ENCODE measurements around the gene CCDC169. TPM values are rescaled to one million over a fixed set of nuclear protein-coding genes. Genes with fewer than 3 reads are reported as not detected.

Gene CCDC169
- total and polyA plus RNA-seq, 4 donors: 3.4 to 5.4 (median 4.7) TPM

DNA sequence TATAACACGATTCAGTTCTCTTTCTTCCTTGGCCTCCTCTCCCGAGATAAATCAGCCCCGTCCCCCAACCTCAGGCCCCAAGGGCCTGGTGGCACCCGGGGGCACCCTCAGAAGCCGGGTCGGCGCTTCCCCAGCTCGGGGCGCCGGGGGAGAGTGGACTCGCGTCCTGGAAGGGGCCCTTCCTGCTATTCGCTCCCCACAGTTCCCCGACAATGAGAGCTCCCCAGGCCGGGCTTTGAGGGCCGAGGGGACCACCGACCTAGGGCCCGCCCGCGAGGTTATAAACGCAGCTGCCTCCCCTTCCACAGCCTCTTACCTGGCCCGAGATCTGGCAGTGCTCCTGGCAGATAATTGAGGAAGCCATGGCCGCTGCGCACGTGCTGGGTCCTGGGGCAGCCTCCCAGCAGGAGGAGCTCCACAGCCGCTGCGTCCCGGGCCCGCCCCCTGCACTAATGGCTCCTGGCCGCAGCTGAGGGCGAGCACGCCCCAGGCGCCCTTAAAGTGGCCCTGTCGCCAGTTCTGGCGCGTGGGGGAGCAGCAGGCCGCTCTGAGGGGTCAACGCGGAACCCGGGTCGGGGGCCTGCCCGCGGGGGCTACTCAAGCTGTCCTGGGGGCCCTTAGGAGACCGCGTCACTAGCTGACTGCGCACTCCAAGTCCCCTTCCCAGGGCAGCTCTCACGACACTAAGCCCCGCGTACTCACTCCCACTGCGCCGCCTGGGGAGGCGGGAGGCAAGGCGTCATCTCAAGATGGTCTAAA is 83.3 kb downstream of the CCDC169 start, which contains the start of gene SOHLH2:
Gene SOHLH2, minus strand, starts transcription at position 394 of the 759 bp plus-strand sequence. Its CDS starts 30 bp downstream, at position 364.
- no peaks in the 10 kb centered on the region for H3K9me3 ChIP-seq (ENCODE audit: control insufficient read depth, insufficient read depth, low read length)
- H3K27me3 ChIP-seq (ENCODE audit: control insufficient read depth, insufficient read depth, low read length): no peaks in the 10 kb centered on the region
- H3K36me3 ChIP-seq (ENCODE audit: control insufficient read depth, insufficient read depth, low read length): no peaks in the 10 kb centered on the region
- no peak for DNase-seq (ENCODE audit: low read depth in 4 of 6, low spot score in 6 of 6)
- no peak within 1 kb of the TSS for H3K27ac ChIP-seq (ENCODE audit: low read depth, low read length)
- no peak within 1 kb of the TSS for H3K4me3 ChIP-seq (ENCODE audit: low read depth, low read length)
- H3K4me1 ChIP-seq (ENCODE audit: control insufficient read depth, insufficient read depth, low read length): no peaks in the 10 kb centered on the region
- 97% methylated on average over 51 of the region's 53 CpGs for WGBS (ENCODE audit: insufficient coverage)

DNA sequence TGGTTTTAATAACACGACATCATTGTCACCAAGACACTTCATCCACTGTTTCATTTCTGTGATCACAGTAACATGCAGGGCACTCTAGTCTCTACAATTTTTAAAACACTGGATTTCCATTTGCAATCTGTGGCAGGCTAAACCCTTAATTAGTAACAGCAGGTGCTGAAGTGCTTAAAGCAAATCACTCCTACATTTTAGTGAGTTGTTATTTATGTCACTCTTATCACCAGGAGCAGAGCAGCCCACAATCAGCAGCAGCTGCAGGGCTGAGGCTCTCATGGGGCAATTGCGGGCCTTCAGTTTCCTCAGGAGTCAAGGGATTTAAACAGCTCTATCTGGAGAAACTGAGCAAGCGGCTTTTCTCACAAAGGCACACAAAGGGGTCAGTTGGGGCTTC is 84.8 kb downstream of the CCDC169 start:
- no peaks in the 10 kb centered on the region for H3K4me1 ChIP-seq (ENCODE audit: control insufficient read depth, insufficient read depth, low read length)
- WGBS (ENCODE audit: insufficient coverage): 17% methylated on average over 1 of the region's 3 CpGs
- H3K27ac ChIP-seq (ENCODE audit: low read depth, low read length): no peak overlapping the region
- no peaks in the 10 kb centered on the region for H3K9me3 ChIP-seq (ENCODE audit: control insufficient read depth, insufficient read depth, low read length)
- no peak overlapping the region for H3K4me3 ChIP-seq (ENCODE audit: low read depth, low read length)
- H3K27me3 ChIP-seq (ENCODE audit: control insufficient read depth, insufficient read depth, low read length): no peaks in the 10 kb centered on the region
- peak in 2 of 6 donors; percentile 9 to 77 for DNase-seq (ENCODE audit: low read depth in 4 of 6, low spot score in 6 of 6)
- H3K36me3 ChIP-seq (ENCODE audit: control insufficient read depth, insufficient read depth, low read length): no peaks in the 10 kb centered on the region

DNA sequence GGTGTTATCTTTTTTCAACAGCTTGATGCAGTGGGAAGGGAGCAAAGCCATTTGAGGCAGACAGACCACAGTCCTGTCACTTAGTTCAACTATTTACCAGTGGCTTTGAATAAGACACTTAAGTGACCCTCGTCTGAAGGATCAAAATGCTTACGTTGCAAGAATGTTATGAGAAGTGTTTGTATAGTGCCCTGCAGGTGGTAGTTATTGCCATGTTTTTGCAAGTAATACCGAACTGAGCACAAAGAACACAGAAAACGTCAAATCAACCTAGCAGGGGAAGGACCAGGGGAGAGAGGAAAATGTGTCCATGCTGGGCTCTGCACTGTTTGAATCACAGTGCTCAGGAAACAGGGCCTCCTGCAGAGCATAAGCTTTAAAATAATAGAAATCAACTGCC is 86.0 kb downstream of the CCDC169 start:
- Histone ChIP-seq H3K9me3 (ENCODE audit: control insufficient read depth, insufficient read depth, low read length) (no peaks in the 10 kb centered on the region), H3K4me3 (ENCODE audit: low read depth, low read length) (no peak overlapping the region), H3K27me3 (ENCODE audit: control insufficient read depth, insufficient read depth, low read length) (no peaks in the 10 kb centered on the region), H3K36me3 (ENCODE audit: control insufficient read depth, insufficient read depth, low read length) (no peaks in the 10 kb centered on the region), H3K4me1 (ENCODE audit: control insufficient read depth, insufficient read depth, low read length) (no peaks in the 10 kb centered on the region), H3K27ac (ENCODE audit: low read depth, low read length) (no peak overlapping the region)
- WGBS (ENCODE audit: insufficient coverage): no CpG with 5 or more reads among the region's 4 CpGs
- DNase-seq (ENCODE audit: low read depth in 4 of 6, low spot score in 6 of 6): peak in 2 of 6 donors; percentile 18 to 49

DNA sequence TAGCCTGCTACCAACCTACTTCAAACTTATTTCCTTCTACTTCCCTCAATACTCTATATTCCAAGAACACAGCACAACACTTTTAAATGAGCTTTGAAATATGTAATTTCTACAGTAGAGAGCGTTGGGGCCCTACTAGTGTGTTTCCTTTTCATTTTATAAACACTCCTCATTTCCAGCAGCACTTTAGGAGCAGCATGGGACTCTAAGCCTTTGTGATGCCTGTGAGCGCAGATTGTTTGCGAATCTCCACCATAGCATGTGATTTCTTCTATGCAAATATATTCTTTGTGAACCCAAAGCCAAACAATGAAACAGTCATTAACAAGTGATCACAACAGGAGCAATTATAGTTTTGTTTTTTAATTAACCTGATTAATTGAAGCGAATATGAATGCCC is 86.9 kb downstream of the CCDC169 start:
- WGBS (ENCODE audit: insufficient coverage): 50% methylated on average over 1 of the region's 4 CpGs
- Histone ChIP-seq H3K36me3 (ENCODE audit: control insufficient read depth, insufficient read depth, low read length) (no peaks in the 10 kb centered on the region), H3K27ac (ENCODE audit: low read depth, low read length) (no peak overlapping the region), H3K27me3 (ENCODE audit: control insufficient read depth, insufficient read depth, low read length) (no peaks in the 10 kb centered on the region), H3K4me1 (ENCODE audit: control insufficient read depth, insufficient read depth, low read length) (no peaks in the 10 kb centered on the region), H3K9me3 (ENCODE audit: control insufficient read depth, insufficient read depth, low read length) (no peaks in the 10 kb centered on the region), H3K4me3 (ENCODE audit: low read depth, low read length) (no peak overlapping the region)
- peak in 1 of 6 donors; percentile 71 for DNase-seq (ENCODE audit: low read depth in 4 of 6, low spot score in 6 of 6)

DNA sequence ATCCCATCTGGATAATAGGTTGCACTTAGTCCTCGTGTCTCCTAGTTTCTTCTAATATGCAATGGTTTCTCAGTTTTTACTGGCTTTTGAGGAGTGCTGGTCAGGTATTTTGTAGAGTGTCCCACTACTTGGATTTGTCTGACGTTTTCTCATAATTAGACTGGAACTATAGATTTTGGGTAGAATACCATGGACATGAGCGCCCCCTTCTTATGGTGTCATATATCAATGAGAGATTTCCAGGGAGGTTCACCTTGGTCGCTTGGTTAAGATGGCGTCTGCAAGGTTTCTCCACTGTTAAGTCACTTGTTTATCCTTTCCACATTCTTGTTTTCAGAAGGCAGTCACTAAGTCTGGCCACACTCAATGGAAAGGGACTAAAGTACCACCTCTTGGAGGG is 89.9 kb downstream of the CCDC169 start:
- H3K4me1 ChIP-seq (ENCODE audit: control insufficient read depth, insufficient read depth, low read length): no peaks in the 10 kb centered on the region
- no peaks in the 10 kb centered on the region for H3K9me3 ChIP-seq (ENCODE audit: control insufficient read depth, insufficient read depth, low read length)
- H3K4me3 ChIP-seq (ENCODE audit: low read depth, low read length): no peak overlapping the region
- WGBS (ENCODE audit: insufficient coverage): 94% methylated on average over 3 of the region's 5 CpGs
- H3K27ac ChIP-seq (ENCODE audit: low read depth, low read length): no peak overlapping the region
- DNase-seq (ENCODE audit: low read depth in 4 of 6, low spot score in 6 of 6): no peak
- no peaks in the 10 kb centered on the region for H3K36me3 ChIP-seq (ENCODE audit: control insufficient read depth, insufficient read depth, low read length)
- H3K27me3 ChIP-seq (ENCODE audit: control insufficient read depth, insufficient read depth, low read length): no peaks in the 10 kb centered on the region

DNA sequence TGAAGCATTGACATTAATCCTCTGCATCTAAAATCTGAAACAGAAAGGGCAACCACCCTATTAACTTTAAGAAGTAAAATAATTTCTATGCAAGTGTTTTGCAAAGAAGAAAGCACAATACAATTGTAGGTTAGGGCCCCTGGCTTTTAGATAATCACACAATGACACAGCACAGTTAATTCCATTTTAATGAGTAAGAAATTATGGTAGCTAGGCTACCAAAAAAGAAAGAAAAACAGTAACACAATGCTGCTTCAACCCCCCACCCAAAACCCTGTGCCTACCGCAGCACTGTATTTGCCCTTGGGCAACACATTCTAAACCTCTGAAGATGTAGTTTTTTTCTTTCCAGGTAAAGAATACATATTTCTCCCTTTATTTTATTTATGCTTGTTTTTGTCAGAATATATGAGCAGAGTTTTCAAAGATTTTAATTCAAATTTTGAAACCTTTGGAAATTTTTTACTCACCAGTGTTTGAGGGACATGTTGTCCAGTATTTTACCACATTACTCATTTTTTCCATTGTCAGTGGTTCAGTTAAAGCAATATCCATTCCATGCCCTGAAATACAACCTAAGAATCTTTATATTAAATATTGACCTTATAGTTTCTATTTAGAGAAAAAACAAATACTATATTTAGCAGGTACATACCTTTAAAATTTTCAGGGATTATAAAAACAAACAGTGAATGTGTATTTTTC is 104.3 kb downstream of the CCDC169 start:
- Histone ChIP-seq H3K27me3 (ENCODE audit: control insufficient read depth, insufficient read depth, low read length) (no peaks in the 10 kb centered on the region), H3K4me3 (ENCODE audit: low read depth, low read length) (no peak overlapping the region), H3K27ac (ENCODE audit: low read depth, low read length) (no peak overlapping the region), H3K36me3 (ENCODE audit: control insufficient read depth, insufficient read depth, low read length) (no peaks in the 10 kb centered on the region), H3K4me1 (ENCODE audit: control insufficient read depth, insufficient read depth, low read length) (no peaks in the 10 kb centered on the region), H3K9me3 (ENCODE audit: control insufficient read depth, insufficient read depth, low read length) (no peaks in the 10 kb centered on the region)
- no CpG with 5 or more reads among the region's 1 CpG for WGBS (ENCODE audit: insufficient coverage)
- DNase-seq (ENCODE audit: low read depth in 4 of 6, low spot score in 6 of 6): peak in 1 of 6 donors; percentile 7

DNA sequence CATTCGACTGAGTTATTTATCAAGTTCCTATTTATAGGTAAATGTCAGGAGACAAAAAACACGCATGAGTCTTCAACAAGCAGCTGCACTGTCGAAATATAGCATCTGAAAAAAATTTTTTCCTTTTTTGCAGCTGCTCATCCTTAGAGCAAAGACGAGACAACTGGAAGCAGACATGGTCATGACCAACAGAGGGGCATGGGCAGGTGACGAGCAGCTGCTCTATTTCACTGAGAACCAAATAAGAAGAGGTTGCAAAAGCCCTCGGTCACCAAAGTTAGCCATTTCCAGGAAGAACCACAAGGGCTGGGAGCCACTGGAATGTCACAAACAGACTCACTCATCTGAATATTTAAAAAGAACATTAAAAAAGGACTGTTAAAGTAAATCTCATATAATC is 105.4 kb downstream of the CCDC169 start:
- Histone ChIP-seq H3K9me3 (ENCODE audit: control insufficient read depth, insufficient read depth, low read length) (no peaks in the 10 kb centered on the region), H3K4me1 (ENCODE audit: control insufficient read depth, insufficient read depth, low read length) (no peaks in the 10 kb centered on the region), H3K27ac (ENCODE audit: low read depth, low read length) (no peak overlapping the region), H3K36me3 (ENCODE audit: control insufficient read depth, insufficient read depth, low read length) (no peaks in the 10 kb centered on the region), H3K27me3 (ENCODE audit: control insufficient read depth, insufficient read depth, low read length) (no peaks in the 10 kb centered on the region), H3K4me3 (ENCODE audit: low read depth, low read length) (no peak overlapping the region)
- WGBS (ENCODE audit: insufficient coverage): 69% methylated on average over 4 of the region's 6 CpGs
- no peak for DNase-seq (ENCODE audit: low read depth in 4 of 6, low spot score in 6 of 6)

DNA sequence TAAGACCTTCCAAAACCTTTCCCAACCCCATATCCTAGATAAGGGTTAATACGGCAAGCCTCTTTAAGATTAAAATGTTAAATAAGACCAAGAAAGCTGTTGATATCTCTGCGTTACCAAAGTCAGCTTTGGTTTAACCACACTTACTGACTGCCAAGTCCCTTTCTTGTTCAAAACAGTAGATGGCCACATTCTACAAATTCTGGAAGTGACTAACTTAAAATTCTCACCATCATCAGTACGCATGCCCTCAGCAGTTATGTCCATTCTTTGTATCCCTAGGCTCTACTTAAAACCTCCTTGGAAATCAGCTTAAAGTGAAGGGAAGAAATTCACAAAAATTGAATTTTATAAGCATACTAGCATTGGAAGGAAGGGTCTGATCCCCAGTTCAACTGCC is 106.8 kb downstream of the CCDC169 start:
- no peaks in the 10 kb centered on the region for H3K27me3 ChIP-seq (ENCODE audit: control insufficient read depth, insufficient read depth, low read length)
- no peaks in the 10 kb centered on the region for H3K4me1 ChIP-seq (ENCODE audit: control insufficient read depth, insufficient read depth, low read length)
- H3K4me3 ChIP-seq (ENCODE audit: low read depth, low read length): no peak overlapping the region
- no peaks in the 10 kb centered on the region for H3K9me3 ChIP-seq (ENCODE audit: control insufficient read depth, insufficient read depth, low read length)
- no peak for DNase-seq (ENCODE audit: low read depth in 4 of 6, low spot score in 6 of 6)
- H3K27ac ChIP-seq (ENCODE audit: low read depth, low read length): no peak overlapping the region
- no peaks in the 10 kb centered on the region for H3K36me3 ChIP-seq (ENCODE audit: control insufficient read depth, insufficient read depth, low read length)
- WGBS (ENCODE audit: insufficient coverage): no CpG with 5 or more reads among the region's 3 CpGs

DNA sequence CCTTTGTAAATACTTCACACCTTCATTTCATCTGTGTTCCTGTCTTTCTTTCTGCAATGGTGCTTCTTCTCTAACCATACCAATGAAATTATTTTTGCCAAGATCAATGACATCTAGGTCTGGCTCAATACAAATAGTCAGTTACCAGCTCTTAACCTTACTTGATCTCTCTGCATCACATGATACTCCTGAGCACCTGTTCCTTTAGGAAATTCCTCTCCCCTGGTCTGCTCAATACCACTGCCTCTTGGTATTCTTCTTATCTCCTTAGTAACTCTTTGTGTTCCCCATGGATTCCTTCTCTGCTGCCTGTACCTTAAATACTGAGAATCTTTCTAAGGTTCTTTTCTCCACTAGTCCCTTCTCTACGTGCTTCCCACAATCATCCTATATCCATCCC is 109.2 kb downstream of the CCDC169 start:
- DNase-seq (ENCODE audit: low read depth in 4 of 6, low spot score in 6 of 6): no peak
- Histone ChIP-seq H3K27ac (ENCODE audit: low read depth, low read length) (no peak overlapping the region), H3K36me3 (ENCODE audit: control insufficient read depth, insufficient read depth, low read length) (no peaks in the 10 kb centered on the region), H3K27me3 (ENCODE audit: control insufficient read depth, insufficient read depth, low read length) (no peaks in the 10 kb centered on the region), H3K4me1 (ENCODE audit: control insufficient read depth, insufficient read depth, low read length) (no peaks in the 10 kb centered on the region), H3K9me3 (ENCODE audit: control insufficient read depth, insufficient read depth, low read length) (no peaks in the 10 kb centered on the region), H3K4me3 (ENCODE audit: low read depth, low read length) (no peak overlapping the region)
- 86% methylated on average over 1 of the region's 1 CpG for WGBS (ENCODE audit: insufficient coverage)

DNA sequence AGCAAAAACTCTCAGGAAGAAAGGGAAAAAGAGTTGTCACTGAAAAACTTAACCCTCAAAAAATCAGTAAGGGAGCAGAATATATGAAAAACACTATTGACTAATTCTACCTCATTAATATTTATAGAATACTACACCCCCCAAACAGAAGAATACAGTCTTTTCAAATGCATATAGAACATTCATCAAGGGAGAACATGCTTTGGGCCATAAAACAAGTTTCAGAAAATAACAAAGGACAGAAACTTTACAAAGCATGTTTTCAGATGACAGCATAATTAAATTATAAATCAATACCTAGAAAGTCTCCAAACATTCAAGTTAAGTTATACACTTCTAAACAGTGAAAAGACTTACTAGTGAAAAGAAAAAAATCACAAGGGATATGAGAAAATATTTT is 113.7 kb downstream of the CCDC169 start:
- DNase-seq (ENCODE audit: low read depth in 4 of 6, low spot score in 6 of 6): no peak
- Histone ChIP-seq H3K27me3 (ENCODE audit: control insufficient read depth, insufficient read depth, low read length) (no peaks in the 10 kb centered on the region), H3K27ac (ENCODE audit: low read depth, low read length) (no peak overlapping the region), H3K9me3 (ENCODE audit: control insufficient read depth, insufficient read depth, low read length) (no peaks in the 10 kb centered on the region), H3K4me3 (ENCODE audit: low read depth, low read length) (no peak overlapping the region), H3K36me3 (ENCODE audit: control insufficient read depth, insufficient read depth, low read length) (no peaks in the 10 kb centered on the region), H3K4me1 (ENCODE audit: control insufficient read depth, insufficient read depth, low read length) (no peaks in the 10 kb centered on the region)
